ENCODE results near the gene IFRD1.
"Not testable (repeated sequence)": the region's sequence is repeated elsewhere in the genome, so short reads cannot be mapped to it uniquely, and the experiment has no call there.

IFRD1 gene

DNA sequence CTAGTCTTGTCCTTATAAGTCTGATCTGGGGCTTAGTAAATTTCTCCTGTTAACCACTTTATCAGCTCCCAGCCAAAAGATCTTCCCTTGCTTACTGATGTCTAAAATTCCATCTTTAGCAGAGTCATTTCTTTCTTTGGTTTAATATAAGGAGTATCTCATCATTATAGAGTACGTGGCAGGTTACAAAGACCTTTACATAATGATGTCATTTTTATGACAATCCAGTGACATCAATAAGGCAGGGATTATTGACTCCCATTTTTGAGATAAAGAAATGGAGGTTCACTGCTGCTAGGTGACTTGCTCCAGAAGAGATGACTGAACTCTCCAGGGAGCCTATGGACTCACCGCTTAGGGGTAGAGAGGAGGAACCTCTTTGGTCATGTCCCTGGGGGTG, 8.1 kb upstream of the IFRD1 start:
- no peak overlapping the region for H3K4me3 ChIP-seq (ENCODE audit: low read depth, low read length)

DNA sequence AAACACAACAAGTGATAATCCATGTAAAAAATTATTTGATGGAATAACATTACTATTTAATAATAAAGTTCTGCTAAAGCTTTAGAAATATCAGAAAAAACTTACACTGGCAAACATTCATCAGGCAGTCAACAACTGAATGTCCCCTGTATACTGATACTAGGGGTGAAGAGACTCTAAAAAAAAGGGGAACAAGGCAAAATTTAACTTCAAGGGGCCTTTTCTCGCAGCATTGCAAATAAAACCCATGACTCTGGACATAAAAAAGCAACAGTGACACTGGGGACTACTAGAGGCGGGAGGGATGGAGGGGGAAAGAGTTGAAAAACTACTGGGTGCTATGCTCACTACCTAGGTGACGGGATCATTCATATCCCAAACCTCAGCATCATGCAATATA, 5.8 kb upstream of the IFRD1 start:
- no peak overlapping the region for H3K4me3 ChIP-seq (ENCODE audit: low read depth, low read length)

DNA sequence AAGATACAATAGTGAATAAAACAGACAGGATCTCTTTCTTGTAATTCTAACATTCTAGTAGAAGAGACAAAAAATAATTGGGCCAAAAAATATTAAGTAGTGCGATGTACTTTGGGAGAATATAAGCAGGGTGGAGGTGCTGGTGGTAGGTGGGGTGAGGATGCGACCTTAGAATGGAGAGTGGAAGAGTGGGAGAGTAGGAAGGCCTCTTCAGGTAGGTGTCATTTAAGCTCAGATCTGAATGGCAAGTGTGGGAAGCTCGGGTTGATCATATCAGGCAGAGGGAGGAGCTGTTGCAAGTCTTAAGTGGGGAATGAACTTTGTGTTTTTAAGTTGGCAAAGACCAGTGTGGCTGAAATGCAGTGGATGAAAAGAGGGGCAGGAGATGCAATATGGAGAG, 3.8 kb upstream of the IFRD1 start:
- no peak overlapping the region for H3K4me3 ChIP-seq (ENCODE audit: low read depth, low read length)

- no peak overlapping the region for H3K4me3 ChIP-seq (ENCODE audit: low read depth, low read length)
Measured at GRCh38 chr7:112447406-112447805, 2.9 kb upstream of the IFRD1 start.

GRCh38 chr7:112448381-112448780, 1.9 kb upstream of the IFRD1 start:
- no peak overlapping the region for H3K4me3 ChIP-seq (ENCODE audit: low read depth, low read length)

GRCh38 chr7:112448891-112449290, 1.4 kb upstream of the IFRD1 start:
- H3K4me3 ChIP-seq (ENCODE audit: low read depth, low read length) = no peak overlapping the region

GRCh38 chr7:112449353-112449752, 907 bp upstream of the IFRD1 start:
- peak overlapping the region; percentile 70 for H3K4me3 ChIP-seq (ENCODE audit: low read depth, low read length)

- peak overlapping the region; percentile 86 for H3K4me3 ChIP-seq (ENCODE audit: low read depth, low read length)
Measured at GRCh38 chr7:112450807-112451761, 824 bp downstream of the IFRD1 start.

DNA sequence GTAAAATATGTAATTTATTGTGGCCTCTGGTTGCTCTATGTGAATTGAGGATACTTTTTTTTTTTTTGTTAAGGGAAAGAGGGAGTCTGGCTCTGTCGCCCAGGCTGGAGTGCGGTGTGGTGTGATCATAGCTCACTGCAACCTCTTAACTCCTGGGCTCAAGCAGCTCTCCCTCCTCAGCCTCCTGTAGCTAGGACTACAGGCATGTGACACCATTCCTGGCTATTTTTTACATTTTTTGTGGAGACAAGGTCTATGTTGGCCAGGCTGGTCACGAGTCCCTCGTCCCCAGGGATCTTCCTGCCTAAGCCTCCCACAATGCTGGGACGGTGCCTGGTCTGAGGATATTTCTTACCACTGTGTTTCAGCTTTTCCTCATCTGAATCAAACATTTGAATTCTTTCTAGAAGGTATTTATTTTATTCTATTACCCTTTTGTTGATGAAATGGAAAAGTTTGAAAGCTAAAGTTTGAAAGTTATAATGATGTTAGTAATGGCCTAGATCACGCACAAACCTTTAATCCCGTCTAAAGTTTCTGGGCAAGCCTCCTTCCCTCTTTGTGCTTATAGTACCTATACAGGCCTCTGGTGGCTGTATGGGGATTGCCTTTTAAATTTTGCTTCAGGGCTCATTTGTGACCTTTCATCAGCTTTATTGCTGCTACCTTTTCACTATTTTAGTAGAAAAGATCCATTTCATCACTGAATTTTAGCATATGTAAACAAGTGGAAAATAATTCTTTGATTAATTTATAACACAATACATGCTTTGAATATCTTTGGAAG, 2.0 kb downstream of the IFRD1 start:
- H3K4me3 ChIP-seq (ENCODE audit: low read depth, low read length) = peak overlapping the region; percentile 86

DNA sequence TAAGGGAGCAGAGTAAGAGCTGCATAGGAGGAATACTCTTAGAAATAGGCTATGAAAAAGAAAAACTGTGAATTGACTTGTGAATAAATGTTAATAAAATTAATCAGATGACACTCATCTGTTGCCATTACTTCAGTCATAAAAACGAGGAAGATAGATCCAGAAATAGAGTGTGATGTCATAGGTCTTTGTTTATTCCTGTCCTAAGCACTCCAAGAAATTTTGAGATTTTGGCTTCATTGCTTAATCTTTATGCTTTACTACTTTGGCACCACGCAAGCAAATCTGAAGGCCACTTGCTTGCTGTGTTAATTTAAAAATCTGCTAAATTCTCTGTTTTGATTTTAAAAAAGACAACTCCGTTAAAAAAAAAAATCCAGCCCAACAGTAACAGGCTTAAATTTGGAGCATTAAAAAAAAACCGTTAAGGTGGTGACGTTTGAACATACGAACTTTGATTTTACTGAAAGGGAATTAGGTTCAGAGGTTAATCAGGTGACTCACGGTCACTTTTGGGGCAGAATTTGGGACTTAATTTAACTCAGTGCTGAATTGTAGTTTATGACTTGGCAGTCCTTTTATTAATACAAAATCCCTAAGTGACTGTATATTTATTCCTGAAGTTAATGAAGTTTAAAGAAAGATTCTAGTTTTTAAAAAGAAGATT, 3.4 kb downstream of the IFRD1 start:
- no peak overlapping the region for H3K4me3 ChIP-seq (ENCODE audit: low read depth, low read length)

- H3K4me3 ChIP-seq (ENCODE audit: low read depth, low read length) = not testable (repeated sequence)
Measured at GRCh38 chr7:112454191-112454590, 3.9 kb downstream of the IFRD1 start.

DNA sequence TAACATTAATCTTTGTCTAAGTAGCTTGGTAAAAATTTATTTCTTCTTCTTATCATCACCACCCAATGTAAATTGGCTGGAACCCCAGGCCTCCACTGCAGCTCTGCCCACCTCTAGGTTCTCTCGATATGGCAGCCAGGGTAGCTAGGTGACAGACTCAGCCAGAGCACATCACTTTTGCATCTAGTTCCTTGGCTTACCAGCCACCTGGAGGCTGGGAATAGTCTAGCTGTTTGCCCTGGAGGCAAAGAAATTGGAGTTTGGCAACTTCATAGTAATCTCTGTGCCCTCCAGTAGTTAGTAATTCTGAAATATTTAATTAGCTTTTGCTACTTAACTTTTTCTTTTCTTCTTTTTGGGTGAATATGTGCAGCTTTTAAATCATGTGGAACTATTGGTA, 9.4 kb downstream of the IFRD1 start:
- H3K4me3 ChIP-seq (ENCODE audit: low read depth, low read length) = no peak overlapping the region

DNA sequence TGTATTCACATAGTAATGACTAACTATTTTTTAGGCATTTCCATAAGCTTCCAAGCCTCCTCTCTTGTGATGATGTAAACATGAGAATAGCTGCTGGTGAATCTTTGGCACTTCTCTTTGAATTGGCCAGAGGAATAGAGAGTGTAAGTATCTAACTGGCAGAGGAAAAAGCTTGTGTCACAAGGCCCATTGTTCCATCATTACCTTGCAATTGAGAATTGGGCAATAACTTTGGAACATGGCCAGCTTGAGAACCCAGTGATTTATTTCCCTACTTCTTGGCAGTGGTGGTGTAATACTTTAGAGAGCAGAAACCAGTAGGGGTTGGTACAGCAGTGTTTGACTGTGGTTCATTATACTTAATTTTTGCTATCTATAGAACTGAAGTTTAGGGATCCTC, 12.0 kb downstream of the IFRD1 start:
- no peak overlapping the region for H3K4me3 ChIP-seq (ENCODE audit: low read depth, low read length)

DNA sequence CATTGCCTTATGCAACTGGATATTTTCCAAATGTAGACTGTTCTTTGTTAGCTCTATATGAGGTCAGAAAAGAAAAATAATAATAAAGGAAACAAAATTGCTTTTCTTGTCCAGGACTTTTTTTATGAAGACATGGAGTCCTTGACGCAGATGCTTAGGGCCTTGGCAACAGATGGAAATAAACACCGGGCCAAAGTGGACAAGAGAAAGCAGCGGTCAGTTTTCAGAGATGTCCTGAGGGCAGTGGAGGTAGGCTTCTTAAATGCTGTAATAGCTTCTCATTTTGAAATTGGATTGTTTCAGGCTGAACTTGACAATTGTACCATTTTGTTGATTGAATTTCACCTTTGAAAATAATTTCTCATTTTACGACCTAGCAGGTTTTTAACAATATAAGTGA, 17.6 kb downstream of the IFRD1 start:
- no peak overlapping the region for H3K4me3 ChIP-seq (ENCODE audit: low read depth, low read length)

DNA sequence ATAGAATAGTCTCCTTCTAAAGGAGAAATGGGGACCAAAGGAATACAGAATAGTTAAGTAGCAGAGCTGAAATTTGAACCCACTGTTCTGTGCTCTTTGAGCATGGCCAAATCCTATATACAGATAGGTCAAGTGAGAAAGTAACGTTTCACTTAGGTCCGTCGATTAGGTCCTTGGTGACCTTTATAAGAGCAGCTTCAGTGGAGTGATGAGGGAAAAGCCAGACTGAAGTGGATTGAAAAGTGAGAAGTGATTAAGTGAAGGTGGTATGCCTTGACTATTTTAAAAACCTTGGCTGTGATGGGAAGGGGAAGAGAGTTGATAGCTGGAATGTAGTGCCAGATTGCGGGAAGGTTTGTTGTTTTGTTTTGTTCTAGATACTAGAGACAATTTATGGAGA, 19.9 kb downstream of the IFRD1 start:
- no peak overlapping the region for H3K4me3 ChIP-seq (ENCODE audit: low read depth, low read length)

- no peak overlapping the region for H3K4me3 ChIP-seq (ENCODE audit: low read depth, low read length)
Measured at GRCh38 chr7:112476390-112477052, 26.3 kb downstream of the IFRD1 start.

DNA sequence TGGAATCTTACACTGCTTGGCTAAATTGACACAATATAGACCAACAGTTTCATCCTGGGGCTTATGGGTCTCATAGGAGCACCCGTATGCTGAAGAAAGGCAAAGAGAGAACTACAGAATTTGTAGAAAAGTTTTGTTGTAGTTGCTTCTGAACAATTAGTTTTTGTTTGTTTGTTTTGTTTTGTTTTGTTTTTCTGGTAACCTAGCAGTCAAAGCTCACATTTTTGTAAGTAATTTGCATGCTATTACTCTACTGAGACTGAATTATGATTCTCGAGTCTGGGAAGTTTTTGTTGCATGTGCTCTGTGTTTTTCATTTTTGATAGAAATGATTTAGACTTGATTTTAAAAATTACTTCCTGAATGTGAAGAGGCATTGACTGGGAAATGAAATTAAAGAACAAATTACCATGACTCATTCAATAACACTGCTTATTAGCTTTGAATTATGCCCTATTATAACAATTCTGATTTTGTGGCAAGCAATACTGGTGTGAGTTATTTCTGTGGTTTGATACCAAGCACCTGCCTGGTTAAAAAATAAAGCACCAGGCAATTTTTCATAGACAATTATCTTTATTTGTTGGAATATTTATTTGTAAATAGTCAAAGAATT, 31.0 kb downstream of the IFRD1 start:
- H3K4me3 ChIP-seq (ENCODE audit: low read depth, low read length) = no peak overlapping the region

DNA sequence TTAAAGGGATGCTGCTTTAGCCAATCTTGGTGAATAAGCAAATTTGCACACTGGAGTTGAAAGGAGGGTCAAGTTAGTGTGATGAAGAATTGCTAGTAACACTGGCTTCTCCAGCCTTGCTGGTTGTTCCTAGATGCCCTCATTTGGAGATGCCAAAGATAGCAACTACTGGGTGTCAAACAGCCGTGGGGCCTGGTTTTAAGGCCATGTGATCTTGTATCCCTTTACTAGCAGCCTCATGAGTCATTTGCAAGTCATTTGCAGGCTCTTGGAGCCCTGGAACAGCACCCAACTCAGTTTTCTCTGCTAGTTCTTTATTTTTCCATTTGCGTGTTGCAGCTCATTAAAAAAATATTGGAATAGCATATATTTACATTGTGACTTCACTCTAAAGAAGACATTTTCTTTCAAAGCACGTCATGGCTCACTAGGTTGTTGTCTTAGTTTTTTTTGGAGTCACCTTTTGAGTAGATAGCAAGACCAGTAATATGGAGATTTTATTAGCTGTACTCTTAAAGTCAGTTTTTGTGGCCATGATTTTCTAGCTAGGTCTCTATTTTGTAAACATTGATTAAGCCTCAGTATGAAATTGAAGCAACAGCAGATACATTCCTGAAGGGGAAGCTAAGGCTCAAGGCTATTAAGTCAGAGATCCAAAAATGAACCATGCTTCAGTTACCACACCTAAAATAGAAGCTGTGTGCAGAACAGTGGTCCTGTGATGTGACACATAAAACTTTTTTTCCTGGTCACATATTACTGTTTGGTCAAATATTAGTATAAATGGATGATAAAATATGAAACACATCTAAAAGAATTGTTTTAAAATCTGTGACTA, 31.8 kb downstream of the IFRD1 start:
- H3K4me3 ChIP-seq (ENCODE audit: low read depth, low read length) = no peak overlapping the region

DNA sequence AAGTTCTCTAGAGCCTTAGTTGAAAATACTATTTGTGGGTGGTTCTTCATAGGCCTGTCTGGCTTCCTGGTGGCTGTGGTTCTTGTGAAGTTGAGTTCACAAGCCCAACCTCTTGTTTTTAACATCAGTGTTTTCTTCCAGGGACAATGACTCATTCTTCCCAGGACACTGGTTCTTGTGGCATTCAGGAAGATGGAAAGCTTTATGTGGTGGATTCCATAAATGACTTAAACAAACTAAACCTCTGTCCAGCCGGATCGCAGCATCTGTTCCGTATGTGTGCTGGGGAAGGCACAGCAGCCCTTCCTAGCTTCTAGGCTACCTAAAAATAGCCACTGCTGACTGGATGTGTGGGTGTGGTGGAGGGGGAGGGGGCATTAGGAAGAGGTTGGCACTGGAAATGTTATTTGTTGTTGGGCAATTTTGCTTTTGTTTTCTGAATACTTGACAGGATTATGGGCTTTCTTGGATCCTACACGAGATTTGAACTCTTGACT, 34.5 kb downstream of the IFRD1 start:
- H3K4me3 ChIP-seq (ENCODE audit: low read depth, low read length) = no peak overlapping the region
